T-helper 2 cell treated with Interferon-gamma antibody and Interleukin-4, amounts not matched to agents 5 μg/mL and 100 μg/mL, for 36 hours (primary cell): ENCODE data around the gene ABCC8.

ENCODE experiments used
- DNase-seq: peaks from one replicate; pipeline ENCODE4 v3.0.0; 2021; ENCODE audit warnings: low spot score
- H3K27ac Mint-ChIP-seq: one replicate; pipeline ENCODE4 v1.8.0; 2021; ENCODE audit warnings: mild to moderate bottlenecking, mixed read lengths
- H3K27me3 Mint-ChIP-seq: one replicate; pipeline ENCODE4 v1.8.0; 2021; ENCODE audit warnings: low read depth, mixed read lengths
- H3K36me3 Mint-ChIP-seq: one replicate; pipeline ENCODE4 v1.8.0; 2021; ENCODE audit warnings: low read depth, mixed read lengths
- H3K4me1 Mint-ChIP-seq: one replicate; pipeline ENCODE4 v1.8.0; 2021; ENCODE audit warnings: low read depth, mixed read lengths
- H3K4me3 Mint-ChIP-seq: one replicate; pipeline ENCODE4 v1.8.0; 2022; ENCODE audit warnings: mild to moderate bottlenecking, moderate library complexity, mixed read lengths
- H3K9me3 Mint-ChIP-seq: one replicate; pipeline ENCODE4 v1.8.0; 2021; ENCODE audit warnings: mixed read lengths

Gene ABCC8

GRCh38 chr11:17406082-17406817 lies 70.4 kb downstream of the ABCC8 start:
- H3K36me3 Mint-ChIP-seq: no peaks in the 10 kb centered on the region
- DNase-seq: no peak
- peaks cover 5% of the 10 kb centered on the region for H3K4me1 Mint-ChIP-seq
- no peaks in the 10 kb centered on the region for H3K9me3 Mint-ChIP-seq
- H3K4me3 Mint-ChIP-seq: no peak overlapping the region
- H3K27ac Mint-ChIP-seq: no peak overlapping the region
- H3K27me3 Mint-ChIP-seq: peaks cover 9% of the 10 kb centered on the region

- Mint-ChIP-seq H3K9me3 (no peaks in the 10 kb centered on the region), H3K27ac (no peak overlapping the region), H3K36me3 (no peaks in the 10 kb centered on the region), H3K4me1 (peaks cover 5% of the 10 kb centered on the region), H3K4me3 (no peak overlapping the region), H3K27me3 (peaks cover 9% of the 10 kb centered on the region)
- DNase-seq: no peak
These were observed 71.2 kb downstream of the ABCC8 start for GRCh38 chr11:17405232-17406005.

GRCh38 chr11:17403980-17404759 lies 72.5 kb downstream of the ABCC8 start:
- DNase-seq: no peak
- no peaks in the 10 kb centered on the region for H3K9me3 Mint-ChIP-seq
- no peak overlapping the region for H3K4me3 Mint-ChIP-seq

GRCh38 chr11:17402486-17402885 lies 74.2 kb downstream of the ABCC8 start:
- DNase-seq: no peak
- H3K9me3 Mint-ChIP-seq: no peaks in the 10 kb centered on the region
- H3K4me3 Mint-ChIP-seq: no peak overlapping the region
- peaks cover 5% of the 10 kb centered on the region for H3K4me1 Mint-ChIP-seq
- no peaks in the 10 kb centered on the region for H3K36me3 Mint-ChIP-seq
- peaks cover 14% of the 10 kb centered on the region for H3K27me3 Mint-ChIP-seq
- no peak overlapping the region for H3K27ac Mint-ChIP-seq

More at GRCh38 chr11:17403980-17404759, 72.5 kb downstream of the ABCC8 start:
- Mint-ChIP-seq H3K4me1 (peaks cover 5% of the 10 kb centered on the region), H3K27me3 (peaks cover 15% of the 10 kb centered on the region), H3K36me3 (no peaks in the 10 kb centered on the region), H3K27ac (no peak overlapping the region)

GRCh38 chr11:17401841-17402240 lies 74.8 kb downstream of the ABCC8 start:
- H3K4me3 Mint-ChIP-seq: no peak overlapping the region
- no peak overlapping the region for H3K27ac Mint-ChIP-seq
- no peak for DNase-seq
- peaks cover 10% of the 10 kb centered on the region for H3K27me3 Mint-ChIP-seq
- H3K9me3 Mint-ChIP-seq: no peaks in the 10 kb centered on the region
- peaks cover 5% of the 10 kb centered on the region for H3K4me1 Mint-ChIP-seq
- H3K36me3 Mint-ChIP-seq: no peaks in the 10 kb centered on the region

GRCh38 chr11:17401316-17401715 lies 75.3 kb downstream of the ABCC8 start:
- H3K27me3 Mint-ChIP-seq: peaks cover 10% of the 10 kb centered on the region
- no peaks in the 10 kb centered on the region for H3K9me3 Mint-ChIP-seq
- H3K4me1 Mint-ChIP-seq: peaks cover 5% of the 10 kb centered on the region
- no peaks in the 10 kb centered on the region for H3K36me3 Mint-ChIP-seq
- no peak overlapping the region for H3K4me3 Mint-ChIP-seq
- H3K27ac Mint-ChIP-seq: no peak overlapping the region
- no peak for DNase-seq

GRCh38 chr11:17400048-17400775 lies 76.4 kb downstream of the ABCC8 start:
- Mint-ChIP-seq H3K4me3 (no peak overlapping the region), H3K27me3 (peaks cover 10% of the 10 kb centered on the region), H3K4me1 (peaks cover 3% of the 10 kb centered on the region), H3K36me3 (no peaks in the 10 kb centered on the region), H3K9me3 (no peaks in the 10 kb centered on the region), H3K27ac (no peak overlapping the region)
- no peak for DNase-seq

GRCh38 chr11:17399236-17399635 lies 77.4 kb downstream of the ABCC8 start:
- Mint-ChIP-seq H3K36me3 (no peaks in the 10 kb centered on the region), H3K27ac (no peak overlapping the region), H3K27me3 (peaks cover 10% of the 10 kb centered on the region), H3K9me3 (no peaks in the 10 kb centered on the region), H3K4me1 (no peaks in the 10 kb centered on the region), H3K4me3 (no peak overlapping the region)
- DNase-seq: no peak

GRCh38 chr11:17397311-17398002 lies 79.2 kb downstream of the ABCC8 start:
- no peaks in the 10 kb centered on the region for H3K9me3 Mint-ChIP-seq
- no peak overlapping the region for H3K27ac Mint-ChIP-seq
- H3K27me3 Mint-ChIP-seq: peaks cover 10% of the 10 kb centered on the region
- no peaks in the 10 kb centered on the region for H3K36me3 Mint-ChIP-seq
- no peak overlapping the region for H3K4me3 Mint-ChIP-seq
- DNase-seq: no peak
- H3K4me1 Mint-ChIP-seq: no peaks in the 10 kb centered on the region

- Mint-ChIP-seq H3K27me3 (peaks cover 10% of the 10 kb centered on the region), H3K9me3 (no peaks in the 10 kb centered on the region), H3K4me1 (no peaks in the 10 kb centered on the region), H3K27ac (no peak overlapping the region), H3K4me3 (no peak overlapping the region), H3K36me3 (no peaks in the 10 kb centered on the region)
- DNase-seq: no peak
These were observed 79.9 kb downstream of the ABCC8 start for GRCh38 chr11:17396598-17397310.

GRCh38 chr11:17395978-17396377 lies 80.7 kb downstream of the ABCC8 start:
- Mint-ChIP-seq H3K27ac (no peak overlapping the region), H3K4me3 (no peak overlapping the region), H3K27me3 (peaks cover 14% of the 10 kb centered on the region), H3K4me1 (no peaks in the 10 kb centered on the region), H3K36me3 (no peaks in the 10 kb centered on the region), H3K9me3 (no peaks in the 10 kb centered on the region)
- no peak for DNase-seq

GRCh38 chr11:17395554-17395961 lies 81.1 kb downstream of the ABCC8 start:
- no peak overlapping the region for H3K27ac Mint-ChIP-seq
- no peaks in the 10 kb centered on the region for H3K4me1 Mint-ChIP-seq
- H3K9me3 Mint-ChIP-seq: no peaks in the 10 kb centered on the region
- H3K4me3 Mint-ChIP-seq: no peak overlapping the region
- no peak for DNase-seq
- H3K36me3 Mint-ChIP-seq: no peaks in the 10 kb centered on the region
- H3K27me3 Mint-ChIP-seq: peaks cover 15% of the 10 kb centered on the region
